ENCODE results near the gene KCNH6. TPM values are rescaled to one million over a fixed set of nuclear protein-coding genes. Genes with fewer than 3 reads are reported as not detected.

KCNH6 gene
- total and polyA plus RNA-seq, 9 of the 15 experiments (the other 6 are each of a cell fraction or from before 2014, with no cell fraction given) = not detected

DNA sequence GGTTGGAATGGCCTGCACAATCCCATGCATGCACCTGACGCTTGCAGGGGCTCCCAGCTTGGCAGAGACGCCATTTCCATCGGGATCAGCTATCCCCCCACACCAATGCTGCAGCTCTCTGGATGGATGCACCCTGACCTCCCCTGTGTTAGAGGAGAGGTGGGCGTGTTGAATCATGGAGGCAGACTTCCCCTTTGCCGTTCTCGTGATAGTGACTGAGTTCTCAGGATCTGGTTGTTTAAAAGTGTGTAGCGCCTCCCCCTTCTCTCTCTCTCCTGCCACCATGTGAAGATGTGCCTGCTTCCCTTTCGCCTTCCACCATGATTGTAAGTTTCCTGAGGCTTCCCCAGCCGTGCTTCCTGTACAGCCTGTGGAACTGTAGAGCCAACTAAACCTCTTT lies 17.8 kb upstream of the KCNH6 start:
- H3K4me1 ChIP-seq (replicated peaks in 1 of 2; ENCODE audit: control insufficient read depth in 2 of 2, insufficient read depth in 2 of 2, low read length in 2 of 2) = no peaks in the 10 kb centered on the region; a peak in 1 of 5 replicates
- DNase-seq (ENCODE audit: extremely low read depth in 1 of 4, low spot score in 3 of 4) = no peak
- no peaks in the 10 kb centered on the region for H3K9me1 ChIP-seq (ENCODE audit: control insufficient read depth, insufficient read depth, low read length)
- no peak overlapping the region for H3K4me2 ChIP-seq (ENCODE audit: insufficient read depth, low read length)
- intact Hi-C loops (cut with micrococcal nuclease) (no loop called here), in situ Hi-C loops (cut with MboI) (no loop called here)
- CTCF ChIA-PET (ENCODE audit: low intra/inter-chr PET ratio) = no interaction called here
- no peak overlapping the region for H3K27ac ChIP-seq (ENCODE audit: extremely low read depth, low read depth, low read length)
- POLR2A ChIA-PET = interaction anchor here (0.6 kb wide), 1 partner anchor 9 kb away, joined by 3 read pairs; no protein-coding TSS in a partner anchor
- no peak overlapping the region for H3K9ac ChIP-seq (ENCODE audit: insufficient read depth in 1 of 2, low read depth in 2 of 2, low read length in 2 of 2)
- FAIRE-seq = no peak
- H3K4me3 ChIP-seq = no peak overlapping the region
- peaks cover 41 to 63% of the 10 kb centered on the region in 2 experiments for H3K27me3 ChIP-seq (ENCODE audit: control insufficient read depth in 2 of 2, insufficient read depth in 2 of 2, low read length in 2 of 2)
- ATAC-seq = no peak
- 1% methylated on average over 9 of the region's 9 CpGs for WGBS (ENCODE audit: insufficient coverage, low coverage, missing lambda C conversion rate)
- H2AFZ ChIP-seq (ENCODE audit: low read depth, low read length) = no peak overlapping the region
- no peaks in the 10 kb centered on the region for H3K79me2 ChIP-seq (ENCODE audit: control insufficient read depth, insufficient read depth, low read length)
- peaks cover 6% of the 10 kb centered on the region for H4K20me1 ChIP-seq (replicated peaks; ENCODE audit: control insufficient read depth, insufficient read depth, low read length)
- no TSS peak for BruUV-seq (replicated peaks)
- 0 out of 2 replicates have a peak, but pooled peaks cover 2% of the 10 kb centered on the region for H3K9me3 ChIP-seq (replicated peaks; ENCODE audit: control insufficient read depth, insufficient read depth, low read depth, low read length)
- H3K36me3 ChIP-seq (ENCODE audit: control insufficient read depth, insufficient read depth, low read length) = no peaks in the 10 kb centered on the region
- TF ChIP-seq NR2C2 (CRISPR knock-in tag; IDR thresholded peaks at IDR 0.05) = no peak
- TF ChIP-seq NR2C2 (tag; IDR thresholded peaks at IDR 0.05) = no peak
- TF ChIP-seq ARHGAP35 (IDR thresholded peaks at IDR 0.05; ENCODE audit: partially characterized antibody) = no peak
- TF ChIP-seq BMI1 (IDR thresholded peaks at IDR 0.05; ENCODE audit: low read length) = no peak
- TF ChIP-seq, protein P1, sequence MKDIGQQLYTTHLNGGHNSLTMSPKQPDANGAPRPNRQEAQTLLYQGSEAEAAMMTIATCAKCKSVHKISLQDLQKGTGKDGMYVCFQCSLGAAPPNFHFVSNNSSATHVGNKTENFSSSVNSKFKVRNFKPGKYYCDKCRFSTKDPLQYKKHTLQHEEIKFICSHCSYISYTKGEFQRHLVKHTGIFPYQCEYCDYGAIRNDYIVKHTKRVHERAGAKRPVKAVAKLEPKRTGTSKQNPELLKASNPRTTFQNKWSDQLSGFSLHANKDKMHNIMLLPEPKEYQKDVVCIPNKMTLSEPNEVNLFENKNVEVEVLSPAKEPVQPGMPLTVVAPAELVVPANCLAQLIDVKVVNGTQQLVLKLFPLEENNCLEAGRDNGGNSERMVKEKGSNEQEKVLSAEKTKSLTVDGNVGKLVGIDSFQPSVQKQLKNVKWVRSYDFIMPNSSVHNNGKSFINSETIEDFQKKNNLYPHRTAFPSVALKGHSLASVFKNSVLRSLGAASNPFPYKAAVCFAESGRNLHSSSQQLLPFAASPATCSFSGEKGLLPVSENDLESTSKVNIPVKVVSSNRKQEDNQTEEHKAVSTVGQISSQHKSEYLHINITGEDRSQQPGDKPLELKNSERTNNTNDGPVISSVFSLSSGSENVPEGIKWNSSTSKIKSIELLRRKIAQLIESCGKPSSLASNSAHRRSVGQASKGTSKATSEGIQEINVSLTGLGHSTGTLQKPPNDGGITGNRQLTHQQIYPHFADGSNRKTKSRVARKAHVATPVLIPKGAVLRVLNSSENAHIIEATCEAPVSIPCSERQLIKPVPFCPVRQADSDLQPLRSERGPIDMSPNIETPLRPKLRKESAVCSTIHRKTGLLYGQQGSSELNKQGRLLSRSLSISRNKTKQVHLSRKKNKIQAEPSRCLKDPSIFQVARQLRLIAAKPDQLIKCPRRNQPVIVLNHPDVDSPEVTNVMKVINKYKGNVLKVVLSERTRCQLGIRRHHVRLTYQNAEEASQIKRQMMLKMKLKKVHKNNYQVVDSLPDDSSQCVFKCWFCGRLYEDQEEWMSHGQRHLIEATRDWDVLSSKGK (CRISPR knock-in tag; IDR thresholded peaks at IDR 0.05) = no peak
- no peak for TF ChIP-seq KDM2B (CRISPR knock-in tag; IDR thresholded peaks at IDR 0.05)
- TF ChIP-seq SMC3 (conservative IDR thresholded peaks at IDR 0.05; ENCODE audit: insufficient read depth, low read depth, low read length) = no peak
- no peak for TF ChIP-seq ZNF347 (CRISPR knock-in tag; IDR thresholded peaks at IDR 0.05; ENCODE audit: low read depth)
- no peak for TF ChIP-seq XRCC3 (IDR thresholded peaks at IDR 0.05)
- no peak for TF ChIP-seq ZC3H11A (IDR thresholded peaks at IDR 0.05; ENCODE audit: low read depth, low read length)
- no peak for TF ChIP-seq NCOA2 (IDR thresholded peaks at IDR 0.05; ENCODE audit: partially characterized antibody in 2 of 2)
- TF ChIP-seq FOSL1 (tag; conservative IDR thresholded peaks at IDR 0.05) = no peak
- no peak for TF ChIP-seq PHB (CRISPR knock-in tag; IDR thresholded peaks at IDR 0.05)
- no peak for TF ChIP-seq ZNF589 (CRISPR knock-in tag; IDR thresholded peaks at IDR 0.05; ENCODE audit: low read depth)
